ENCODE results near the gene TBPL1. TPM values are rescaled to one million over a fixed set of nuclear protein-coding genes. Genes with fewer than 3 reads are reported as not detected.
A peak's percentile ranks its signal among the peaks of the same experiment; 100 is the strongest.

Gene TBPL1
- total RNA-seq, 4 donors from 2014 or later: 10.1 to 19.1 (median 13.7) TPM

DNA sequence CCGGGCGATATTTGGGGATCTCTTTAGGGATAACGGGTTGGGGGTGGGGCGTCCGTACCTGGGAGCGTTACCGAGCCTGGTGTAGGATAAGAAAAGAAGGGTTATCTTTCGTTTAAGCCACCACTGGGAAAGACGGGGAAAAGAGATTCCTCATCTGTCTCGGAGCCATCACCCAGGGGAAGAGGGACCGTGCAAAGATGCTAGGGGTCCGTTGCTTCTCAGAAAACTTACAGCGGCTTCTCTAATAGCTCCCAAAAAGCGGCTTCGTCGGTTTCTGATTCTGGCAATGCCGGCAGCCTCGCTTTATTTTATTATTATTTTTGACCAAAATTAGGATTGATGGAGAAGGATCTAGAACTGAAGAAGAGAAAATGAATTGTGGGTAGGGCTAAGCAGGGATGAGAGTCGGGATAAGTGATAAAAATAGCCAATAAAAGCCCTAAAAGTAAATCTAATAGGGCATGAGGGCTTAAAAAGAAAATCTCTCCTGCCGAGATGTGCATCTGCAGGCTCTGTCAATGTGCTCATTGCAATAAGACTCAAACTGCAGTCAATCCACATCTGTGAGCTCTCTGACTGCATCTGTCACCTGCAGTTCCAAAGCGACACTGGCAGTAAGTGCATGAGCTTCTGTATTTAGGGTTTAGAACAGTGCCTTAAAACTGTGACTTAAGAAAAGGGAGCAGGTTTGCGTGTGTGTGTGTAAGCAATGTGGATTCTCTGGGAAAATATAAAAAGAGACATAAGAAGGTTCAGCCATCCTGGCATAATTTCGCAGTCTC, 801 bp downstream of the TBPL1 start:
- Histone ChIP-seq H3K9me3 (no peaks in the 10 kb centered on the region), H3K4me1 (peaks cover 12 to 43% (median 19%) of the 10 kb centered on the region in 3 donors), H3K27ac (peak overlapping the region; percentile 86 to 99 (median 99)), H3K36me3 (no peaks in the 10 kb centered on the region), H3K4me3 (peak overlapping the region; percentile 84 to 98), H3K27me3 (no peaks in the 10 kb centered on the region)
- no peak for ATAC-seq
- TF ChIP-seq POLR2AphosphoS5 (IDR thresholded peaks at IDR 0.05): no peak
- no peak for TF ChIP-seq EP300 (IDR thresholded peaks at IDR 0.05)
- TF ChIP-seq POLR2A (IDR thresholded peaks at IDR 0.05): no peak
- TF ChIP-seq, protein P1, sequence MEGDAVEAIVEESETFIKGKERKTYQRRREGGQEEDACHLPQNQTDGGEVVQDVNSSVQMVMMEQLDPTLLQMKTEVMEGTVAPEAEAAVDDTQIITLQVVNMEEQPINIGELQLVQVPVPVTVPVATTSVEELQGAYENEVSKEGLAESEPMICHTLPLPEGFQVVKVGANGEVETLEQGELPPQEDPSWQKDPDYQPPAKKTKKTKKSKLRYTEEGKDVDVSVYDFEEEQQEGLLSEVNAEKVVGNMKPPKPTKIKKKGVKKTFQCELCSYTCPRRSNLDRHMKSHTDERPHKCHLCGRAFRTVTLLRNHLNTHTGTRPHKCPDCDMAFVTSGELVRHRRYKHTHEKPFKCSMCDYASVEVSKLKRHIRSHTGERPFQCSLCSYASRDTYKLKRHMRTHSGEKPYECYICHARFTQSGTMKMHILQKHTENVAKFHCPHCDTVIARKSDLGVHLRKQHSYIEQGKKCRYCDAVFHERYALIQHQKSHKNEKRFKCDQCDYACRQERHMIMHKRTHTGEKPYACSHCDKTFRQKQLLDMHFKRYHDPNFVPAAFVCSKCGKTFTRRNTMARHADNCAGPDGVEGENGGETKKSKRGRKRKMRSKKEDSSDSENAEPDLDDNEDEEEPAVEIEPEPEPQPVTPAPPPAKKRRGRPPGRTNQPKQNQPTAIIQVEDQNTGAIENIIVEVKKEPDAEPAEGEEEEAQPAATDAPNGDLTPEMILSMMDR (IDR thresholded peaks at IDR 0.05): no peak
- WGBS, 2 donors (ENCODE audit: low coverage in 1 of 2): 8 to 10% methylated on average over 15 to 19 of the region's 23 CpGs

DNA sequence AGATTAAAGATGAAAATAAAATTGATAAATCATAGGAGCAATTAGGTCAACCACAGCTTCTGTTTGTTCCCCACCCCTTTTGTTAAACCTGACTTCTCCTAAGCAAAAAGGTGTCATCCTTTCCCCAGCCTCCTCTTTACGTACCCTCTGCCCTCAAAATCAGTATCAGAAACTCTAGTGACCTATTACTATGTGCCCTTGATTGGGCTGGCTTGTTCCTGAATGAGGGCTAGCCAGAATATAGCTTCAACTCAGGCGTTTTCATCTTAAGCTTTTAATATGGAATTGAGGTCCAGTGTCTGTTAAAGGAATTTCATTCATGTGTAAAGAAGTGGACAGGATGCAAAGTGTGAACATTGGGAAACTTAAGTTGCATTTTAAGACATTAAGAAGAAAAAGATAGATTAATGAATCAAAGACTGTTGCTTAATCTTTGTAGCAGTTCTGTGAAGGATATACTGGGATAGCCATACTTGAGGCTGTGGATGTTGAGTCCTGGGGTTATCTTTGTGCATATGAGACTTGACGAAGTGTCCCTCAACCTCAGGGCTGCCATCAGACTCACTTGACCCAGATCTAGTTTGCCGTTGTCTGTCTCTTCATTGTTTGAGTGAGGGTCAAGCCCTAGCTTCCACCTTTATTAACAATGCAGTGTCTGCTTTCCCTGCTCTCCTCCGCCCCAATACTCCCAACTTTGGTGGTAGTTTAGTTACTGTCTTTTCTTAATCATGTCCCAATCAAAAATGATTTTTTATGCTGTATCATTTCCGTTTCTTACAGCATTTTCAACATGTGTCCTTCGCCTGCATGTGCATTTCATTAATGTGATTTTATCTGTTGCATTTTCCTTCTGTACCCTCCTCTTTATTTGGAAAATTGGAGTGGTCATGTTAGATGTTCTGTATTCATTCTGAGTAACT, 1.9 kb downstream of the TBPL1 start:
- no peaks in the 10 kb centered on the region for H3K36me3 ChIP-seq
- ATAC-seq: no peak
- no peaks in the 10 kb centered on the region for H3K27me3 ChIP-seq
- peaks cover 12 to 51% (median 20%) of the 10 kb centered on the region in 3 donors for H3K4me1 ChIP-seq
- H3K27ac ChIP-seq: no peak overlapping the region
- no peak overlapping the region for H3K4me3 ChIP-seq
- whole genome bisulfite sequencing, 2 donors (ENCODE audit: low coverage in 1 of 2): 75 to 80% methylated on average over 3 to 7 of the region's 7 CpGs
- TF ChIP-seq POLR2AphosphoS5 (IDR thresholded peaks at IDR 0.05) (no peak), EP300 (IDR thresholded peaks at IDR 0.05) (no peak), POLR2A (IDR thresholded peaks at IDR 0.05) (no peak)
- TF ChIP-seq, protein P1 (IDR thresholded peaks at IDR 0.05): no peak
- H3K9me3 ChIP-seq: no peaks in the 10 kb centered on the region

DNA sequence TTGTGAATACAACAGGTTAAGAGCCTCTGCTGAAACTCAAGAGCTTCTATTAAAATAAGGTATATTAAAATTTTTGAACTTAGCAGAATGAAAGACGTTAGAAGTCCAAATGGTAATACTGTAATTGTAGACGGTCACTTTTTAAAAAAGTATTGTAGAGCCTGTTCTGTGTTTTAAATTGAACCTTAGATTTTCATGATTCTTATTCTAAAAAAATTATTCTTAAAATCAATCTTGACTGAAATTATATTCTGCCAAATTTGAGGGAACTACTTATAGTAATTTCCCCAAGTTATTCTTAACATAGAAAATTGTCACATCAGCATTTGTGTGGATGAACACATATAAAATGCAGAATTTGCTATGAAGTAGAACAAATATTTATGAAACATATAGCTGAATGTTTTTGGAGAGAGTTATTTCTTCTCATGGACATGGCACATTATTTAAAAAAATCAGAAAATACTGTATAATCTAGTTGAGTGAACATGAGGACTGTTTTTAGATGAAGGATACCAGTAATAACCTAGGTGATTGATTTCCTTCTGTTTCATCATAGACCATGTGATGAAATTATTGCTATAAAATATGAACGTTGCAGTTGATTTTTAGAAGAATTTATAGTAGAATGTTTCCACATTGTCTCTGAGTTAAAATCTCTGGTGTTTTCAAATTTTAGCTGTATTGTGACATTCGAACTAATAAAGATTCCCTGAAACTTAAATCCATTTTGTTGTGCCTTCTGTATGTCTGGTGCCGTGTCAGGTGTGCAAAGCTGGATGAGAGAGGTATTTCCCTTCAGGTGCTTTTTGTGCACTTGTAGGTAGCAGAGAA, 2.8 kb downstream of the TBPL1 start:
- no peak overlapping the region for H3K4me3 ChIP-seq
- peaks cover 12 to 51% (median 20%) of the 10 kb centered on the region in 3 donors for H3K4me1 ChIP-seq
- no peak overlapping the region for H3K27ac ChIP-seq
- H3K27me3 ChIP-seq: no peaks in the 10 kb centered on the region
- 72 to 80% methylated on average over 4 to 5 of the region's 5 CpGs for whole genome bisulfite sequencing, 2 donors (ENCODE audit: low coverage in 1 of 2)
- no peak for TF ChIP-seq POLR2AphosphoS5 (IDR thresholded peaks at IDR 0.05)
- TF ChIP-seq EP300 (IDR thresholded peaks at IDR 0.05): no peak
- TF ChIP-seq, protein P1 (IDR thresholded peaks at IDR 0.05): no peak
- H3K9me3 ChIP-seq: no peaks in the 10 kb centered on the region
- ATAC-seq: no peak
- H3K36me3 ChIP-seq: no peaks in the 10 kb centered on the region

DNA sequence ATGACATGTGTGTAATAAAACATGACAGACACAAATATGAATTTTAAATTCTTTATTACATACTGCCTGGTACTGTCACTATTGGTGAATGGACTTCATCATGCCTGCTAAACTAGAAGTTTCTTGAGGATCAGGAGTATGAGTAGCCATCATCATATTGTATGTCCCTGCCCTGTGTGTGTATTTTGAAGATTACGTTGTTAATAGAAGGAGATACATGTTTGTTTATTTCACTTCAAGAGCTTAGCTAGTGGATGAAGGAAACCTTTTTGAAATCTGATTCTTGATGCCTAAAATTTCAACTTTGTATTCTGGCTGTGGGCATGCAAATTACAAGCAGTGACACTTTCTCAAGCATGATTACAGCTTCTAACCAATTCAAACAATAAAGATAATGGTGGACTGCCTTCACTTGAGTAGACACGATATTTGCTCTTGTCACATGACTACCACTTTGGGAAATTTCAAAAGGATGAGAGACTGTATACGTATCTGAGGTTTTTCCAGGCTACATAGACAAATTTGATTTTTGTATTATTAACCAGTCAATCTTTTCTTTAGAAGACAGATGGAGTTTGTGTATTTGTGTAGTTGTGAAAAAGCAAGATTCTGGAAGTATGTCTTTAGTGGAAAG, 3.5 kb downstream of the TBPL1 start:
- ATAC-seq: no peak
- Histone ChIP-seq H3K27ac (no peak overlapping the region), H3K9me3 (no peaks in the 10 kb centered on the region), H3K4me3 (no peak overlapping the region), H3K4me1 (peaks cover 8 to 44% (median 20%) of the 10 kb centered on the region in 3 donors), H3K27me3 (no peaks in the 10 kb centered on the region), H3K36me3 (no peaks in the 10 kb centered on the region)
- WGBS, 2 donors (ENCODE audit: low coverage in 1 of 2): 86 to 92% methylated on average over 3 of the region's 3 CpGs
- TF ChIP-seq, protein P1 (IDR thresholded peaks at IDR 0.05): no peak
- TF ChIP-seq EP300 (IDR thresholded peaks at IDR 0.05) (no peak), POLR2AphosphoS5 (IDR thresholded peaks at IDR 0.05) (no peak), POLR2A (IDR thresholded peaks at IDR 0.05) (no peak)
